Endodermal cell (in vitro differentiated cells): ENCODE results near the gene ASB8. TPM values are rescaled to one million over a fixed set of nuclear protein-coding genes. Genes with fewer than 3 reads are reported as not detected.

Experiments used
- DNase-seq: peaks from one replicate; pipeline ENCODE4 v3.0.0-alpha.2; 2017
- H3K27ac ChIP-seq: 2 replicates; pipeline ENCODE4 v1.5.1; 2013; ENCODE audit warnings: mild to moderate bottlenecking, low read depth, low read length, moderate library complexity
- H3K27me3 ChIP-seq: 2 replicates; pipeline ENCODE4 v1.6.1; 2013; ENCODE audit warnings: mild to moderate bottlenecking, low read length, moderate library complexity; ENCODE audit not compliant: insufficient read depth, control insufficient read depth, poor library complexity, severe bottlenecking
- H3K36me3 ChIP-seq: 2 replicates; pipeline ENCODE4 v1.7.0; 2013; ENCODE audit warnings: mild to moderate bottlenecking, low read length, moderate library complexity; ENCODE audit not compliant: control insufficient read depth, insufficient read depth
- H3K4me1 ChIP-seq: one replicate; pipeline ENCODE4 v1.7.0; 2013; ENCODE audit warnings: low read length; ENCODE audit not compliant: control insufficient read depth, insufficient read depth
- H3K4me3 ChIP-seq: 2 replicates; pipeline ENCODE4 v1.5.1; 2013; ENCODE audit warnings: mild to moderate bottlenecking, low read length, moderate library complexity
- H3K9ac ChIP-seq: 2 replicates; pipeline ENCODE4 v1.6.1; 2013; ENCODE audit warnings: mild to moderate bottlenecking, low read length, moderate library complexity; ENCODE audit not compliant: poor library complexity, severe bottlenecking; ENCODE audit errors: extremely low read depth
- H3K9me3 ChIP-seq: 2 replicates; pipeline ENCODE4 v1.6.1; 2013; ENCODE audit warnings: mild to moderate bottlenecking, low read length, moderate library complexity; ENCODE audit not compliant: control insufficient read depth
- H3K27ac Mint-ChIP-seq: 2 replicates; pipeline ENCODE4 v1.8.0; 2020; ENCODE audit warnings: mixed read lengths
- H3K27me3 Mint-ChIP-seq: 2 replicates; pipeline ENCODE4 v1.8.0; 2021; ENCODE audit warnings: mild to moderate bottlenecking, mixed read lengths; ENCODE audit not compliant: insufficient read depth
- H3K36me3 Mint-ChIP-seq: 2 replicates; pipeline ENCODE4 v1.8.0; 2020; ENCODE audit warnings: low read depth, mixed read lengths
- H3K4me1 Mint-ChIP-seq: 2 replicates; pipeline ENCODE4 v1.8.0; 2020; ENCODE audit warnings: mixed read lengths
- H3K4me3 Mint-ChIP-seq: 2 replicates; pipeline ENCODE4 v1.8.0; 2020; ENCODE audit warnings: mild to moderate bottlenecking, moderate library complexity, mixed read lengths
- H3K9me3 Mint-ChIP-seq: 2 replicates; pipeline ENCODE4 v1.8.0; 2020; ENCODE audit warnings: mild to moderate bottlenecking, mixed read lengths
- whole genome bisulfite sequencing, 2 experiments: methylation state at CpG; one replicate each; pipeline versions ENCODE4 v1.1.5 to v1.1.7; 2013; ENCODE audit warnings: missing lambda C conversion rate in 2 of 2, mixed read lengths in 1 of 2; ENCODE audit not compliant: insufficient coverage in 1 of 2, insufficient read length in 1 of 2; 5-methylcytosine and 5-hydroxymethylcytosine counted together
- total RNA-seq, 2 donors: library from RNA; stranded (reverse); fragmentation: NEBNext Ultra II Directional in 1 of 2; extraction: Animal tissue kit (Norgen Biotek cat#: 25700) in 1 of 2; gene quantifications; 2 replicates in 1 of 2; 3 replicates in 1 of 2; pipeline ENCODE4 v1.2.1, GENCODE V29; 2021
- TF ChIP-seq, protein P1 (sequence below): fragments of 200-600 bp; sonication (generic); conservative IDR thresholded peaks from 2 replicates; pipeline ENCODE4 v1.5.0; 2021; ENCODE audit warnings: antibody characterized with exemption, mild to moderate bottlenecking

Gene ASB8
- total RNA-seq, 2 donors from 2014 or later = 7.1 to 9.0 TPM

- peaks cover 70% of the 10 kb centered on the region for H3K36me3 Mint-ChIP-seq
- H3K4me3 Mint-ChIP-seq = no peak overlapping the region
- H3K36me3 ChIP-seq = peaks cover 73% of the 10 kb centered on the region
- H3K9me3 ChIP-seq = no peaks in the 10 kb centered on the region
- TF ChIP-seq, protein P1, sequence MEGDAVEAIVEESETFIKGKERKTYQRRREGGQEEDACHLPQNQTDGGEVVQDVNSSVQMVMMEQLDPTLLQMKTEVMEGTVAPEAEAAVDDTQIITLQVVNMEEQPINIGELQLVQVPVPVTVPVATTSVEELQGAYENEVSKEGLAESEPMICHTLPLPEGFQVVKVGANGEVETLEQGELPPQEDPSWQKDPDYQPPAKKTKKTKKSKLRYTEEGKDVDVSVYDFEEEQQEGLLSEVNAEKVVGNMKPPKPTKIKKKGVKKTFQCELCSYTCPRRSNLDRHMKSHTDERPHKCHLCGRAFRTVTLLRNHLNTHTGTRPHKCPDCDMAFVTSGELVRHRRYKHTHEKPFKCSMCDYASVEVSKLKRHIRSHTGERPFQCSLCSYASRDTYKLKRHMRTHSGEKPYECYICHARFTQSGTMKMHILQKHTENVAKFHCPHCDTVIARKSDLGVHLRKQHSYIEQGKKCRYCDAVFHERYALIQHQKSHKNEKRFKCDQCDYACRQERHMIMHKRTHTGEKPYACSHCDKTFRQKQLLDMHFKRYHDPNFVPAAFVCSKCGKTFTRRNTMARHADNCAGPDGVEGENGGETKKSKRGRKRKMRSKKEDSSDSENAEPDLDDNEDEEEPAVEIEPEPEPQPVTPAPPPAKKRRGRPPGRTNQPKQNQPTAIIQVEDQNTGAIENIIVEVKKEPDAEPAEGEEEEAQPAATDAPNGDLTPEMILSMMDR = no peak
- no peaks in the 10 kb centered on the region for H3K4me1 ChIP-seq
- no peak overlapping the region for H3K4me3 ChIP-seq
- no peak overlapping the region for H3K27ac ChIP-seq
- DNase-seq = no peak
- no peak overlapping the region for H3K9ac ChIP-seq
- no peaks in the 10 kb centered on the region for H3K9me3 Mint-ChIP-seq
- H3K27me3 Mint-ChIP-seq = no peaks in the 10 kb centered on the region
- WGBS, 2 experiments = 90% methylated on average over 2 of the region's 2 CpGs; no CpG with 5 or more reads in 1 of the 2 experiments
- H3K27me3 ChIP-seq = no peaks in the 10 kb centered on the region
- H3K27ac Mint-ChIP-seq = no peak overlapping the region
- peaks cover 9% of the 10 kb centered on the region for H3K4me1 Mint-ChIP-seq
Measured at GRCh38 chr12:48131517-48131916, 25.8 kb downstream of the ASB8 start.

DNA sequence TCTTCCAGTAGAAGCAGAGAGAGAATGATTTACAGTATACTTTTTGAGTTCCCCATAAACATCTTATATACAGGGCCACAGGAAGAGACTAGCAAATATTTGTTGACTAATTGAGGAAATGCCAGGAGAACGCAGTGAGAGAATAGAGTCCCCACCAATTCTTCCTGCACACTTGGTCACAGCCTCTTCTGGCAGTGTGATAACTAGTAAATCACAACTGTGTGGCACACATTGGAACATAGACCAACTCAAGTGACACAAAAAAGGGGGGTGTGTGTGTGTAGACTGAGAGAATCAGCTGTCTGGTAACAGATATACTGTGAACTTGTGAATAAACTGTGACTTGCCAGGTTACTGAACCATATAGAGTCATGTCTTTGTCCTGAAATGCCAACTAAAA lies 27.9 kb downstream of the ASB8 start:
- no peak overlapping the region for H3K9ac ChIP-seq
- peaks cover 68% of the 10 kb centered on the region for H3K36me3 Mint-ChIP-seq
- H3K36me3 ChIP-seq = peaks cover 70% of the 10 kb centered on the region
- no peak overlapping the region for H3K27ac Mint-ChIP-seq
- H3K4me3 Mint-ChIP-seq = no peak overlapping the region
- no peak overlapping the region for H3K27ac ChIP-seq
- 89 to 100% methylated on average over 1 of the region's 1 CpG for WGBS, 2 experiments
- no peaks in the 10 kb centered on the region for H3K9me3 ChIP-seq
- no peaks in the 10 kb centered on the region for H3K27me3 ChIP-seq
- no peaks in the 10 kb centered on the region for H3K4me1 ChIP-seq
- TF ChIP-seq, protein P1 = no peak
- peaks cover 9% of the 10 kb centered on the region for H3K4me1 Mint-ChIP-seq
- H3K27me3 Mint-ChIP-seq = no peaks in the 10 kb centered on the region
- no peak for DNase-seq
- H3K9me3 Mint-ChIP-seq = no peaks in the 10 kb centered on the region
- no peak overlapping the region for H3K4me3 ChIP-seq

- H3K9me3 ChIP-seq = no peaks in the 10 kb centered on the region
- no peak for DNase-seq
- H3K27ac ChIP-seq = no peak overlapping the region
- WGBS, 2 experiments = 100% methylated on average over 1 of the region's 1 CpG; no CpG with 5 or more reads in 1 of the 2 experiments
- H3K36me3 ChIP-seq = peaks cover 72% of the 10 kb centered on the region
- Mint-ChIP-seq H3K4me3 (no peak overlapping the region), H3K27me3 (no peaks in the 10 kb centered on the region), H3K4me1 (peaks cover 9% of the 10 kb centered on the region), H3K36me3 (peaks cover 65% of the 10 kb centered on the region), H3K27ac (no peak overlapping the region), H3K9me3 (no peaks in the 10 kb centered on the region)
- no peaks in the 10 kb centered on the region for H3K4me1 ChIP-seq
- TF ChIP-seq, protein P1 = no peak
- H3K4me3 ChIP-seq = no peak overlapping the region
- H3K9ac ChIP-seq = no peak overlapping the region
- no peaks in the 10 kb centered on the region for H3K27me3 ChIP-seq
Measured at GRCh38 chr12:48128800-48129199, 28.5 kb downstream of the ASB8 start.
